PC-9 (cell line): Measurements from ENCODE around the gene PDE10A. TPM values are rescaled to one million over a fixed set of nuclear protein-coding genes. Genes with fewer than 3 reads are reported as not detected.

Source experiments
- BruUV-seq: library from RNA; stranded (reverse); fragments of 400-500 nt; replicated peaks from 2 replicates; lab custom pipeline; 2021; lab: Mats Ljungman, UMichigan
- CTCF ChIA-PET: fragments of 300-600 bp; sonication (Branson Sonifier 250); formaldehyde crosslinking; loops from one replicate; lab custom pipeline; 2022; ENCODE audit warnings: antibody characterized with exemption; lab: Charles Lee
- POLR2A ChIA-PET: fragments of 300-600 bp; sonication (Branson Sonifier 250); formaldehyde crosslinking; loops from one replicate; lab custom pipeline; 2022; ENCODE audit warnings: antibody characterized with exemption; ENCODE audit not compliant: unreplicated experiment; lab: Charles Lee
- DNase-seq, 2 experiments: peaks; one replicate each; pipeline versions ENCODE4 v3.0.0 to v3.0.0-alpha.2; 2015 to 2022; ENCODE audit warnings: mixed read lengths in 1 of 2
- H2AFZ ChIP-seq: fragments of 200-600 bp; sonication (generic); 2 replicates; pipeline ENCODE4 v1.8.1; 2017; ENCODE audit warnings: antibody characterized with exemption
- H3F3A ChIP-seq: fragments of 200-600 bp; sonication (generic); 2 replicates; pipeline ENCODE4 v1.8.1; 2017; ENCODE audit warnings: antibody characterized with exemption, mild to moderate bottlenecking, low read depth; ENCODE audit not compliant: insufficient read depth
- H3K27ac ChIP-seq: fragments of 200-600 bp; sonication (generic); 2 replicates; pipeline ENCODE4 v1.6.1; 2016; ENCODE audit warnings: mixed run types
- H3K27me3 ChIP-seq: fragments of 200-600 bp; sonication (generic); 2 replicates; pipeline ENCODE4 v1.6.1; 2016; ENCODE audit warnings: low read depth, mixed run types; ENCODE audit not compliant: insufficient read depth
- H3K36me3 ChIP-seq: fragments of 200-600 bp; sonication (generic); 2 replicates; pipeline ENCODE4 v1.6.1; 2016; ENCODE audit warnings: low read depth, mixed run types
- H3K4me1 ChIP-seq: fragments of 200-600 bp; sonication (generic); replicated peaks from 2 replicates; pipeline ENCODE4 v1.6.1; 2016; ENCODE audit warnings: mixed run types; ENCODE audit not compliant: insufficient read depth
- H3K4me2 ChIP-seq: fragments of 200-600 bp; sonication (generic); 2 replicates; pipeline ENCODE4 v1.6.1; 2017; ENCODE audit warnings: mixed run types
- H3K4me3 ChIP-seq: fragments of 200-600 bp; sonication (generic); 2 replicates; pipeline ENCODE4 v1.6.1; 2016; ENCODE audit warnings: mixed run types
- H3K79me2 ChIP-seq: fragments of 200-600 bp; sonication (generic); 2 replicates; pipeline ENCODE4 v1.6.1; 2017; ENCODE audit warnings: low read depth, mixed run types
- H3K9me2 ChIP-seq: fragments of 200-600 bp; sonication (generic); 2 replicates; pipeline ENCODE4 v1.8.1; 2017; ENCODE audit warnings: mild to moderate bottlenecking; ENCODE audit not compliant: insufficient read depth
- H3K9me3 ChIP-seq: fragments of 200-600 bp; sonication (generic); 2 replicates; pipeline ENCODE4 v1.8.1; 2016; ENCODE audit warnings: low read depth; ENCODE audit not compliant: insufficient read depth
- H4K20me1 ChIP-seq: fragments of 200-600 bp; sonication (generic); 2 replicates; pipeline ENCODE4 v1.8.1; 2017; ENCODE audit not compliant: insufficient read depth
- EZH2 ChIP-seq: fragments of 200-600 bp; sonication (generic); IDR thresholded peaks from 2 replicates; pipeline ENCODE4 v1.8.0; 2017; ENCODE audit warnings: antibody characterized with exemption, low read depth
- intact Hi-C: fragments of 100-400 bp; cut with micrococcal nuclease; formaldehyde crosslinking; loops from one replicate; pipeline ENCODE4 v1.10.0; 2022; ENCODE audit not compliant: unreplicated experiment
- total RNA-seq: library from RNA; stranded (reverse); gene quantifications from 2 replicates; pipeline ENCODE4 v1.2.3, GENCODE V29; 2021
- TF ChIP-seq, protein P1 (sequence below): fragments of 200-600 bp; sonication (generic); conservative IDR thresholded peaks from 2 replicates; pipeline ENCODE4 v1.6.1; 2017; ENCODE audit warnings: mixed run types, antibody characterized with exemption, mild to moderate bottlenecking, moderate library complexity

The PDE10A gene
- total RNA-seq, 1 experiment from 2014 or later: not detected

DNA sequence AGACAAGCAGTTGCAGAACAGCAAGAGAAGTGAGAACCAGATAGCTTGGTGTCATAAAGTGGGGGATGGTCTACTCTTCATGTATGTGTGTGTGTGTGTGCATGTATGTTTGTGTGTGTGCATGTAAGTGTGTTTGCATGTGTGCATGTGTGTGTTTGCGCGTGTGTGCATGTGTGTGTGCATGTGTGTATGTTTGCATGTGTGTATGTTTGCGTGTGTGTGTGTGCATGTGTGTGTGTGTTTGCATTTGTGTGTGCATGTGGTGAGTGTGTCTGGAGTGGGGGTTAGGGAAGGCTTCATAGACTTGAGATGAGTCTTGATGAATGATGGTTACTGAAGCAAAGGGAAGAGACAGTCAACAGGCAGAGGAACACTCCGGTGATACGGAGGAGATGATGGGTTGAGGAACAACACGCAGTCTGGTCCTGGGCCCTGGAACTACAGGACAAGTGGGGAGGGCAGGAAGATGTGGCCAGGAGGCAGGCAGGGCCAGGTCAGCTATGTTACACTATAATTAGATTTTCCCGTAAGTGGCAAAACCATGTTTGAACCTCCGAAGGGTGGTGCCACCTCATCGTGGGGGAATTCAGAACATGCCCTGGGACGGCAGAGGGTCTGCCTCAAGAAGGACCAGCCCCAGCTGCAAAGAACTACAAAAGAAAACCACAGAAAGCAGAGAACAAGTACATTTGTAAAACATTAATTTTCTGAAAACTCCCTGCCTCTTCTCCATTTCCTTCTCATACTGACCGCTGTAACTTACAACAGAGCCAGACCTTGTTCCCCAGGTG lies 38.7 kb upstream of the PDE10A start:
- no peaks in the 10 kb centered on the region for H3K79me2 ChIP-seq
- H3F3A ChIP-seq: no peaks in the 10 kb centered on the region
- no peaks in the 10 kb centered on the region; the same call in 1 of the 2 replicates for H3K9me3 ChIP-seq
- DNase-seq: no peak
- H3K27ac ChIP-seq: no peak overlapping the region
- BruUV-seq: no TSS peak
- no peak overlapping the region for H3K4me2 ChIP-seq
- peaks cover 54% of the 10 kb centered on the region for H3K27me3 ChIP-seq
- no peak overlapping the region for H2AFZ ChIP-seq
- no peaks in the 10 kb centered on the region for H3K4me1 ChIP-seq
- POLR2A ChIA-PET: no interaction called here
- no peak for TF ChIP-seq EZH2
- TF ChIP-seq, protein P1, sequence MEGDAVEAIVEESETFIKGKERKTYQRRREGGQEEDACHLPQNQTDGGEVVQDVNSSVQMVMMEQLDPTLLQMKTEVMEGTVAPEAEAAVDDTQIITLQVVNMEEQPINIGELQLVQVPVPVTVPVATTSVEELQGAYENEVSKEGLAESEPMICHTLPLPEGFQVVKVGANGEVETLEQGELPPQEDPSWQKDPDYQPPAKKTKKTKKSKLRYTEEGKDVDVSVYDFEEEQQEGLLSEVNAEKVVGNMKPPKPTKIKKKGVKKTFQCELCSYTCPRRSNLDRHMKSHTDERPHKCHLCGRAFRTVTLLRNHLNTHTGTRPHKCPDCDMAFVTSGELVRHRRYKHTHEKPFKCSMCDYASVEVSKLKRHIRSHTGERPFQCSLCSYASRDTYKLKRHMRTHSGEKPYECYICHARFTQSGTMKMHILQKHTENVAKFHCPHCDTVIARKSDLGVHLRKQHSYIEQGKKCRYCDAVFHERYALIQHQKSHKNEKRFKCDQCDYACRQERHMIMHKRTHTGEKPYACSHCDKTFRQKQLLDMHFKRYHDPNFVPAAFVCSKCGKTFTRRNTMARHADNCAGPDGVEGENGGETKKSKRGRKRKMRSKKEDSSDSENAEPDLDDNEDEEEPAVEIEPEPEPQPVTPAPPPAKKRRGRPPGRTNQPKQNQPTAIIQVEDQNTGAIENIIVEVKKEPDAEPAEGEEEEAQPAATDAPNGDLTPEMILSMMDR: no peak
- intact Hi-C loops: no loop called here
- no peak overlapping the region for H3K4me3 ChIP-seq
- H3K9me2 ChIP-seq: no peaks in the 10 kb centered on the region
- CTCF ChIA-PET: no interaction called here
- H3K36me3 ChIP-seq: no peaks in the 10 kb centered on the region
- H4K20me1 ChIP-seq: no peaks in the 10 kb centered on the region

DNA sequence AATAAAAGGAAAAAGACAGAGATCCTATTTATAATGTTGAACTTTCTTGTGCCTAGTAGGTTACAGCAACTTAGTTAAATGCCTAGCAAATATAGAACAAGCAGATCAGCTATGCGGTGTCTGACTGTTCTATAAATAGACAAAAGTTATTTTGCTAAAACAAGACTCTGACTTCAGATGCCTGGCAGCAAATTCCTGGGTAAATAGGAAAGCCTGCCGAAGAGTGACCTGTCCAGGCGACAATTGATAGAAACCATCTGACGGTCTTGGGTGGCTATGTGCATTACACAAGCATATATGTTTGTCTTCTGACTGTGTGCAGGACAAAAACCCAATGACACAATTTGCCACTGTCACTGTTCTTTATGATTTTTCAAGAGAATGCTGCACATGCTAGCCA lies 38.0 kb upstream of the PDE10A start:
- H3K4me3 ChIP-seq: no peak overlapping the region
- POLR2A ChIA-PET: no interaction called here
- no peaks in the 10 kb centered on the region for H3K4me1 ChIP-seq

DNA sequence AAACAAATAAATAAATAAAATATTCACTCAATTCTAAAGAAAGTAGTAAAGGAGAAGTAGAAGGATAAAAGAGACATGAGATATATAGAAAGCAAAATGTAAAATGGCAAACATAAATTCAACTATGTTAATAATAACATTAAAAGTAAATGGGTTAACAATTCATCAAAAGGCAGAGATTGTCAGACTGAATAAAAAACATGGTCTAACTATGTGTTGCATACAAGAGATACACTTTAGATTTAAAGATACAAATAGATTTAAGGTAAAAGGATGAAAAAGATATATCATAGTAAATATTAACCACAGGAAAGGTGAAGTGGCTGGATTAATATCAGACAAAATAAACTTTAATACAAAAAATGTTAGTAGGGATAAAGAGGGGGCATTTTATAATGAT lies 35.8 kb upstream of the PDE10A start:
- Histone ChIP-seq H3K4me2 (no peak overlapping the region), H2AFZ (no peak overlapping the region), H3K4me3 (no peak overlapping the region), H3K9me3 (no peaks in the 10 kb centered on the region; the same call in 1 of the 2 replicates), H3F3A (no peaks in the 10 kb centered on the region; the same call in 1 of the 2 replicates), H3K27ac (no peak overlapping the region), H3K79me2 (no peaks in the 10 kb centered on the region), H3K27me3 (peaks cover 37% of the 10 kb centered on the region), H3K4me1 (peaks cover 5% of the 10 kb centered on the region; the same call in 1 of the 2 replicates), H3K9me2 (no peaks in the 10 kb centered on the region), H3K36me3 (no peaks in the 10 kb centered on the region), H4K20me1 (no peaks in the 10 kb centered on the region)
- ChIA-PET POLR2A (no interaction called here), CTCF (no interaction called here)
- TF ChIP-seq, protein P1: no peak
- intact Hi-C loops: no loop called here
- DNase-seq: no peak
- no TSS peak for BruUV-seq

More for the DNA sequence above, 38.0 kb upstream of the PDE10A start:
- no peaks in the 10 kb centered on the region; the same call in 1 of the 2 replicates for H3K9me3 ChIP-seq
- DNase-seq: no peak
- no peak overlapping the region for H2AFZ ChIP-seq
- no peaks in the 10 kb centered on the region for H4K20me1 ChIP-seq
- H3K4me2 ChIP-seq: no peak overlapping the region
- BruUV-seq: no TSS peak
- H3K79me2 ChIP-seq: no peaks in the 10 kb centered on the region
- H3F3A ChIP-seq: no peaks in the 10 kb centered on the region; the same call in 1 of the 2 replicates
- H3K27me3 ChIP-seq: peaks cover 47% of the 10 kb centered on the region
- no peak for TF ChIP-seq EZH2
- TF ChIP-seq, protein P1: no peak
- intact Hi-C loops: no loop called here
- H3K27ac ChIP-seq: no peak overlapping the region
- CTCF ChIA-PET: no interaction called here
- H3K36me3 ChIP-seq: no peaks in the 10 kb centered on the region
- no peaks in the 10 kb centered on the region for H3K9me2 ChIP-seq
